Motor neuron (in vitro differentiated cells): ENCODE measurements around the gene C6. TPM values are rescaled to one million over a fixed set of nuclear protein-coding genes. Genes with fewer than 3 reads are reported as not detected.
A peak's percentile ranks its signal among the peaks of the same experiment; 100 is the strongest.
"Not testable (repeated sequence)": the region's sequence is repeated elsewhere in the genome, so short reads cannot be mapped to it uniquely, and the experiment has no call there.

Source experiments
- ATAC-seq, 8 experiments: fragments of 200-7000 bp; cut with Tn5 transposase; replicated peaks in 6 of 8; 2 replicates each; pipeline ENCODE4 v1.8.0; 2021; ENCODE audit warnings: mild to moderate bottlenecking in 8 of 8, moderate library complexity in 8 of 8
- H3K27ac ChIP-seq, 2 donors: fragments of 250-450 bp; sonication (Bioruptor Pico); 2 replicates each; pipeline ENCODE4 v1.9.0; 2021; ENCODE audit warnings: antibody characterized with exemption in 2 of 2, mild to moderate bottlenecking in 2 of 2, moderate library complexity in 1 of 2
- H3K4me1 ChIP-seq, 2 donors: fragments of 250-450 bp; sonication (Bioruptor Pico); replicated peaks in 1 of 2; 2 replicates each; pipeline ENCODE4 v1.6.1; 2021; ENCODE audit warnings: antibody characterized with exemption in 2 of 2, mild to moderate bottlenecking in 2 of 2, moderate library complexity in 1 of 2
- H3K4me3 ChIP-seq, 5 donors: fragments of 250-450 bp; sonication (Bioruptor Pico); 2 replicates each; pipeline ENCODE4 v1.9.0; 2021; ENCODE audit warnings: antibody characterized with exemption in 5 of 5, mild to moderate bottlenecking in 5 of 5, moderate library complexity in 4 of 5
- WGBS, 10 experiments: fragments of 450-650 bp; shearing (Covaris generic); methylation state at CpG; one replicate each; pipeline ENCODE4 v1.0.0; 2022; 5-methylcytosine and 5-hydroxymethylcytosine counted together
- in situ Hi-C, 9 experiments: fragments of 400-800 bp; cut with MboI; loops; one replicate each; pipeline ENCODE4 v1.15.0; 2021; ENCODE audit warnings: low sequenced_read_pairs in 9 of 9, low pct_unique_long_range_greater_than_20kb in 2 of 9; ENCODE audit not compliant: unreplicated experiment in 9 of 9
- total RNA-seq, 8 experiments: library from RNA; unstranded; fragments of 300-600 nt; gene quantifications; 2 replicates each; pipeline versions ENCODE4 v1.2.3 to v1.2.4, GENCODE V29; 2022

C6 gene
- total RNA-seq, result 1 to 10 TPM in 1 of 8 experiments, under 1 TPM in 4, not detected in 3; 0.28 to 3.6 (median 0.51) TPM

- 0 to 100% (median 50%) methylated on average over 1 of the region's 1 CpG; no CpG with 5 or more reads in 1 of the 10 experiments for WGBS, 10 experiments
Measured at GRCh38 chr5:41213340-41213739, at the start of gene C6. C6 (minus strand) TSS chr5:41213532; CDS start chr5:41203230, 10,302 bp downstream.

GRCh38 chr5:41256400-41256799 is 43.1 kb upstream of the C6 start:
- in situ Hi-C loops, result loop anchor here in 2 of 9 experiments (25.0 kb wide), 2 partner anchors 344 to 581 kb away; partner anchors contain the start of gene C7 (in 1 of the 2)
- no peak overlapping the region for H3K27ac ChIP-seq
- 33 to 100% (median 90%) methylated on average over 1 to 4 of the region's 4 CpGs; no CpG with 5 or more reads in 1 of the 10 experiments for WGBS, 10 experiments
- no peak for ATAC-seq
- no peak overlapping the region for H3K4me3 ChIP-seq
- no peaks in the 10 kb centered on the region for H3K4me1 ChIP-seq

More at GRCh38 chr5:41213340-41213739, at the start of gene C6:
- Histone ChIP-seq H3K27ac (no peak within 1 kb of the TSS), H3K4me1 (no peaks in the 10 kb centered on the region), H3K4me3 (no peak within 1 kb of the TSS)
- in situ Hi-C loops, result no loop called here
- peak in 2 of 8 experiments; percentile 32 to 36 for ATAC-seq

DNA sequence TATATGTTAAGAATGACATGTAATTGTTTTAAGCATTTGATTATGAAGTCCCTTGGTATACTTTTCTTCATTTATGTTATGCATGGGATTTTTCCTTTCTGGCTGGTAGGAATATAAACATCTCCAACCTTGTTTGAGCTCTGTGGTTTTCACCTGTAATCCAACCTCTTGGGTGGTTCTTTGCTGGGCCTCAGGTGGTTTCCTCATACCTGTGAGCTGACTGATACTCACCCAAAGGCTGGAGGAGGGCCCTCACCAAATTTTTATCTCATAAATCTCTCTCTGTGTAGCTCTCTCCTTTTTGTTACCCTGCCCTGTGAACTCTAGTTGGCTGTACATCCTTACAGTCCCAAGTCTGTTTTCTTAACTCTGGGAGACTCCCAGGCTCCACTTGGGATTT is 39.8 kb upstream of the C6 start:
- in situ Hi-C loops, result loop anchor here in 2 of 9 experiments (25.0 kb wide), 2 partner anchors 341 to 584 kb away; partner anchors contain the start of gene C7 (in 1 of the 2)
- H3K4me1 ChIP-seq, result no peaks in the 10 kb centered on the region
- ATAC-seq, result no peak
- H3K27ac ChIP-seq, result no peak overlapping the region
- no peak overlapping the region for H3K4me3 ChIP-seq

- Histone ChIP-seq H3K4me3 (no peak overlapping the region), H3K27ac (no peak overlapping the region), H3K4me1 (no peaks in the 10 kb centered on the region)
- in situ Hi-C loops, result loop anchor here in 2 of 9 experiments (25.0 kb wide), 2 partner anchors 340 to 585 kb away; partner anchors contain the start of gene C7 (in 1 of the 2)
- ATAC-seq, result no peak
Measured at GRCh38 chr5:41252036-41252435, 38.7 kb upstream of the C6 start.

GRCh38 chr5:41250351-41250987 is 37.1 kb upstream of the C6 start:
- in situ Hi-C loops, result loop anchor here in 2 of 9 experiments (25.0 kb wide), 2 partner anchors 338 to 587 kb away; partner anchors contain the start of gene C7 (in 1 of the 2)
- no peaks in the 10 kb centered on the region for H3K4me1 ChIP-seq
- 0 to 69% (median 29%) methylated on average over 1 to 2 of the region's 2 CpGs; no CpG with 5 or more reads in 3 of the 10 experiments for WGBS, 10 experiments
- H3K4me3 ChIP-seq, result no peak overlapping the region
- ATAC-seq, result no peak
- H3K27ac ChIP-seq, result no peak overlapping the region

GRCh38 chr5:41247135-41247534 is 33.8 kb upstream of the C6 start:
- 17 to 93% (median 60%) methylated on average over 1 of the region's 1 CpG; no CpG with 5 or more reads in 3 of the 10 experiments for WGBS, 10 experiments
- in situ Hi-C loops, result no loop called here
- Histone ChIP-seq H3K4me3 (no peak overlapping the region), H3K4me1 (no peaks in the 10 kb centered on the region), H3K27ac (no peak overlapping the region)
- ATAC-seq, result no peak

GRCh38 chr5:41246376-41246775 is 33.0 kb upstream of the C6 start:
- Histone ChIP-seq H3K4me3 (no peak overlapping the region), H3K4me1 (no peaks in the 10 kb centered on the region), H3K27ac (no peak overlapping the region)
- WGBS, 10 experiments, result 67 to 83% methylated on average over 1 of the region's 1 CpG; no CpG with 5 or more reads in 8 of the 10 experiments
- ATAC-seq, result peak in 7 of 8 experiments; percentile 87 to 100 (median 100)
- in situ Hi-C loops, result no loop called here

- ATAC-seq, result peak in 1 of 8 experiments; percentile 69
- WGBS, 10 experiments, result 0 to 100% (median 90%) methylated on average over 1 of the region's 1 CpG
- H3K27ac ChIP-seq, result no peak overlapping the region
Measured at GRCh38 chr5:41243558-41243957, 30.2 kb upstream of the C6 start.

DNA sequence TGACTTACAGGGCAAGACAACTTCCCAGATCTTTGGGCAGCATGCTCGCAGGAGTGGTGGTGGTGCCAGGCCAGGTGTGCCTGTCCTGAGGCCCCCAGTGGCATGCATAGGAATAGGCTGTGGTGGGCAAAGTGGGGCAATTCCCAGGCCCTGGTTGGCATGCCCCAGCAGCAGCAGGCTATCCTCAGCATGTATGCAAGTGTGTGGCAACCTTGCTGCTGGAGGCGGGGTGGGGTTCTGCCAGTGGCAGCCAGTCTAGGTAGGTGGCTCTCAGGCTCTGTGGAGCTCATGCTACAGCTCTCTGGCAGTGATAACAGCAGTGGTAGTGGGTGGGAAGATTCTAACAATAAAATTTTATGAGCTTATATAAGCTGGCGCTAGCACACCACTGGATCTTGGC is 27.7 kb upstream of the C6 start:
- 33 to 100% (median 60%) methylated on average over 1 to 2 of the region's 3 CpGs; no CpG with 5 or more reads in 5 of the 10 experiments for WGBS, 10 experiments
- Histone ChIP-seq H3K4me3 (no peak overlapping the region), H3K4me1 (no peaks in the 10 kb centered on the region), H3K27ac (no peak overlapping the region)
- no peak for ATAC-seq
- in situ Hi-C loops, result no loop called here

More at GRCh38 chr5:41243558-41243957, 30.2 kb upstream of the C6 start:
- Histone ChIP-seq H3K4me3 (no peak overlapping the region), H3K4me1 (no peaks in the 10 kb centered on the region)
- in situ Hi-C loops, result no loop called here

DNA sequence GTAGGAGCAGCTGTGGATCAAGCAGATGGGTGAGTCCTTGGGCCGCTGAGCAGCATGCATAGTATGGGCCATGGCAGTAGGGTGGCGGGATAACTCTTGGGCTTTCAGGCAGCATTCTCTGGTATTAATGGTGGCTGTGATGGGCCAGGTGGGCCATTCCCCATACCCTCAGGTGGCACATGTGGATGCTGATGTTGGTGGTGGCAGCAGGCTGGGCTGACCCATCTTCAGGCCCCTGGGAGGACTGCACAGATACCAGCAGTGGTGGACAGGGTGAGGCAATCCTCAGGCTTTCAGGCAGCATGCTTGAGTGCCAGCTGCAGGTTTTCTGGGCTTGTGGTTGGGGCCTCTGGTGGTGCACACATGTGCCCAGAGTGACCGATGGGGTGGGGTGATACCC is 27.1 kb upstream of the C6 start:
- in situ Hi-C loops, result no loop called here
- WGBS, 10 experiments, result 50 to 100% methylated on average over 1 of the region's 3 CpGs; no CpG with 5 or more reads in 8 of the 10 experiments
- no peak for ATAC-seq
- Histone ChIP-seq H3K4me3 (no peak overlapping the region), H3K27ac (no peak overlapping the region), H3K4me1 (no peaks in the 10 kb centered on the region)

GRCh38 chr5:41234475-41234874 is 21.1 kb upstream of the C6 start:
- in situ Hi-C loops, result no loop called here
- H3K27ac ChIP-seq, result no peak overlapping the region

DNA sequence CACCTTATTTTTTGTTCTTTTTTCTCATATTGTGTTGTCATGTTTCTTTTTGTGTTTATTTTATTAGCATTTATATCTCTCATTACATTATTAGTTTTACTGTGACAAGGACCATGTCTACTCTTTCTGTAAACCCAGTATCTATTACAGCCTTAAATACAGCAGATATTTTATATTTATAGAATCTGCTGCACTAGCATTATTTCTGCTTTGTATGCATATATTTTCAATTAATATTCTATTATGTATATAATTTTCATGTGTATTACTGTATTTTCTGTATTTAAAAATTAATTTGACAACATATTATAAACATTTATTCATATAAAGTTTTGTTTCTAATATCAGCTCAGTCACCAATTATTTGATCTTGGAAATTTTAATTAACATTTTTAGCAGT is 19.5 kb upstream of the C6 start:
- no peak overlapping the region for H3K27ac ChIP-seq
- H3K4me1 ChIP-seq, result no peaks in the 10 kb centered on the region
- no peak for ATAC-seq
- H3K4me3 ChIP-seq, result no peak overlapping the region
- in situ Hi-C loops, result no loop called here

More at GRCh38 chr5:41234475-41234874, 21.1 kb upstream of the C6 start:
- no peak for ATAC-seq
- H3K4me3 ChIP-seq, result no peak overlapping the region
- H3K4me1 ChIP-seq, result no peaks in the 10 kb centered on the region

- H3K27ac ChIP-seq, in situ Hi-C loops, H3K4me3 ChIP-seq, ATAC-seq, H3K4me1 ChIP-seq: not testable (repeated sequence)
- WGBS, 10 experiments, result 57 to 100% (median 60%) methylated on average over 1 of the region's 1 CpG; no CpG with 5 or more reads in 7 of the 10 experiments
Measured at GRCh38 chr5:41230276-41230675, 16.9 kb upstream of the C6 start.

DNA sequence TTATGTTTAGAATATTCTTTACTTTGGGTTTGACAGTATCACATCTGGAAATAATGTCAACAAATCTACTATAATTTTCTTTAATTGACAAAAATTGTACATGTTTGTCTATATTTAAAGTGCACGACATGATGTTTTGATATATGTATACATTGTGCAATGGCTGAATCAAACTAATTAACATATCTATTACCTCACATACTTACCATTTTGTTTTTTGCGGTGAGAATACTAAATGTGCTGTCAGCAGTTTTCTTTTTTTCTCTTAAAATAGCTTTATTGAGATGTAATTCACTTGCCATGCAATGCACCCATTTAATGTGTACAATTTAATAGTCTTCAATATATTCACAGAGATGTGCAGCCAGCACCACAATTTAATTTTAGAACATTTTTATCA is 10.6 kb upstream of the C6 start:
- in situ Hi-C loops, result no loop called here
- no peak for ATAC-seq

More for the DNA sequence above, 10.6 kb upstream of the C6 start:
- H3K4me3 ChIP-seq, result no peak overlapping the region
- 0 to 89% (median 74%) methylated on average over 1 to 2 of the region's 2 CpGs; no CpG with 5 or more reads in 1 of the 10 experiments for WGBS, 10 experiments
- no peak overlapping the region for H3K27ac ChIP-seq
- no peaks in the 10 kb centered on the region for H3K4me1 ChIP-seq
